Measurements from ENCODE around the gene RPIA.

Gene RPIA

DNA sequence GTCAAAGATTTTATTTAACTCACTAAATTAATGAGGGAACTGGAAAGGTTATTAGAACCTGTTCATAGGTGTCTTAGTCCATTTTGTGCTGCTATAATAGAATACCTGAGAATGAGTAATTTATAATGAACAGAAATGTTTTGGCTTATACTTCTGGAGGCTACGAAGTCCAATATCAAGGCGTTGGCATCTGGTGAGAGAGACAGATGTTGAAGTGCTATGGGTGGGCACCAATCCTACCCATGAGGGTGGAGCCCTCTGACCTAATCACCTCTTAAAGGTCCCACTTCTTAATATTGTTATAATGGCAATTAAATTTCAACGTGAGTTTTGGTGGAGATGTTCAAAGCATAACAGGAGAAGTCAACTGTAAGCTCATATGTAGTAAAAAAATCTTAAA lies 5.1 kb downstream of the RPIA start:
- DNase-seq (ENCODE audit: low read depth), result no peak

DNA sequence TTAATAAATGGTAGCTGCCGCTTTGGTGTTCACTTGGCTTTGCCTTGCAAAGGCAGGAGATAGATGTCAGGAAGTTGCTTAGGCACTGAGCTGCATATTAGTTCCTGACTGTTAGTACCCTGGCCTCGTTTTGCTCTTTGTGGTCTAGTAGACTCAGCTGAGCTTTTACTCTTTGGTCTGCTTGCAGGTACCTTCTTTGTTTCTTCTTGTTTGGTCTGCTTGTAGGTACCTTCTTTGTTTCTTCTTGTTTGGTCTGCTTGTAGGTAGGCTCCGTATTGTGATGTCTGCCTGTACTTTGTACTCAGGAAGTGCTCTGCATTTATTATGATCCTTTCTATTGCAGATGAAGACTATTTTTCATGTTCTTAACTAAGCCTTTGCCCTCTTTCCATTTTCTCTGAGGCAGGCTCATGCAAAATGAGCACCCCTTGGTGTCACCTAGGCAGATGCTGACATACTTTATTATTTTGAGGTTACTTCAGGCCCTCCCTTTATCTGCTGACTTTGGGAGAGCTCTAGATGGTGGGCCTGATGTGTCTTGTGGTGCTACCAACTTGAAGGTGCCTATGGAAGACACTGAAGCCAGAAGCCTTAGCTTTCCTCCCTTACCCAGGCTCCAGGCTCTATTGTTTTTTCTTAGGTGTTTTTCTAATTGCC lies 6.0 kb downstream of the RPIA start:
- DNase-seq (ENCODE audit: low read depth), result no peak
- TF ChIP-seq, protein P1, sequence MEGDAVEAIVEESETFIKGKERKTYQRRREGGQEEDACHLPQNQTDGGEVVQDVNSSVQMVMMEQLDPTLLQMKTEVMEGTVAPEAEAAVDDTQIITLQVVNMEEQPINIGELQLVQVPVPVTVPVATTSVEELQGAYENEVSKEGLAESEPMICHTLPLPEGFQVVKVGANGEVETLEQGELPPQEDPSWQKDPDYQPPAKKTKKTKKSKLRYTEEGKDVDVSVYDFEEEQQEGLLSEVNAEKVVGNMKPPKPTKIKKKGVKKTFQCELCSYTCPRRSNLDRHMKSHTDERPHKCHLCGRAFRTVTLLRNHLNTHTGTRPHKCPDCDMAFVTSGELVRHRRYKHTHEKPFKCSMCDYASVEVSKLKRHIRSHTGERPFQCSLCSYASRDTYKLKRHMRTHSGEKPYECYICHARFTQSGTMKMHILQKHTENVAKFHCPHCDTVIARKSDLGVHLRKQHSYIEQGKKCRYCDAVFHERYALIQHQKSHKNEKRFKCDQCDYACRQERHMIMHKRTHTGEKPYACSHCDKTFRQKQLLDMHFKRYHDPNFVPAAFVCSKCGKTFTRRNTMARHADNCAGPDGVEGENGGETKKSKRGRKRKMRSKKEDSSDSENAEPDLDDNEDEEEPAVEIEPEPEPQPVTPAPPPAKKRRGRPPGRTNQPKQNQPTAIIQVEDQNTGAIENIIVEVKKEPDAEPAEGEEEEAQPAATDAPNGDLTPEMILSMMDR (conservative IDR thresholded peaks at IDR 0.05; ENCODE audit: low read depth, low read length), result no peak
- H3K4me3 ChIP-seq (ENCODE audit: low read length), result no peak overlapping the region

More for the DNA sequence above, 5.1 kb downstream of the RPIA start:
- TF ChIP-seq, protein P1 (conservative IDR thresholded peaks at IDR 0.05; ENCODE audit: low read depth, low read length), result no peak
- no peak overlapping the region for H3K4me3 ChIP-seq (ENCODE audit: low read length)

DNA sequence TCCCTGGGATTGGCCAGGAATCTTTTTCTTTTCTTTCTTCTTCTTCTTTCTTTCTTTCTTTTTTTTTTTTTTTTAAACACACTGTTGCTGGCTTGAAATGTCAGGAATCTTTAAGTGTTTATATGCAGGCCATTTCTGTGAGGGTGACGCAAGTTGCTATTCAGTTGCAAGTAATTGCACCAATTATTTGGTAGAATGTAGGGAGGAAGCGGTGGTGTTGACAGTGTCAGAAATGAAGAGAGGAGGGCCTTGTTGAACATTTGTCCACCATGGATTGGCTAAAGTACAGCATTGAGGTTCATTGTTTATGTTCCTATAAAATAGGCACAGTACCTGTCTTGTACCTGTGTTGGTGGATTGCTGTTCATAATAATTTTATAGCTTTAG lies 6.5 kb downstream of the RPIA start:
- no peak overlapping the region for H3K4me3 ChIP-seq (ENCODE audit: low read length)
- TF ChIP-seq, protein P1 (conservative IDR thresholded peaks at IDR 0.05; ENCODE audit: low read depth, low read length), result no peak
- DNase-seq (ENCODE audit: low read depth), result no peak

DNA sequence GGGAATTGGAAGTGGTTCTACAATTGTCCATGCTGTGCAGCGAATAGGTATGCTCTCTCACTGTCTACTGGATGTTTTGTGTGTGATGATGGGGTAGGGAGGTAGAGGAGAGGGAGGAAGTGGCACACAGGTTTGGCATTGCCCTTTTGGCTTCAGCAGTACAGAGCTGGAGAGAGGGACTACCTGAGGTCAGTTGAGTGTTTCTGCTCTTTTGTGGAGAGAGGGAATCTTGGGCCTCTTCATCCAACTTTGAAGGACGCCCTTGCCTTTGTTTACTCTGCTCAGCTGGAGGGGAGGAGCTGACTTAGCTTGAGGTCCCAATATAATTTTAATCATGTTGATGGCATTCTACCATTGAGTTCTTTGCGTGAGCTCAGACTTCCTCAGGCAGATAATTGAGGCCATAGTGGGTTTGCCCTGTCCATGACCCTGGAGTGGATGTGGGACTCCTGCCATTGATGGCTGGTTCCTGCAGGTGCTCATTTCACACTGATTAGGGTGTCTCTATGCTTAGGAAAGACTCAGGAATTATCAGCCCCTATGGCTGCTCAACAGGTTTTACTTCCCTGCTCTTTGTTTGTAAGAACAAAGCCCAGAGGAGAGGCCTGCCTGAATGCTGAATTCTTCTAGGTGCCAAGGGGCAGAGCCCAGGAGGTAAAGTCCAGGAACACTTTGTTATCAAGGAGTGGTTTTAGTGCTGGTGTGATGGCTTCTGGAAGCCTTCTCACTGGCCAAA lies 7.2 kb downstream of the RPIA start:
- TF ChIP-seq, protein P1 (conservative IDR thresholded peaks at IDR 0.05; ENCODE audit: low read depth, low read length), result no peak
- no peak for DNase-seq (ENCODE audit: low read depth)
- H3K4me3 ChIP-seq (ENCODE audit: low read length), result no peak overlapping the region

DNA sequence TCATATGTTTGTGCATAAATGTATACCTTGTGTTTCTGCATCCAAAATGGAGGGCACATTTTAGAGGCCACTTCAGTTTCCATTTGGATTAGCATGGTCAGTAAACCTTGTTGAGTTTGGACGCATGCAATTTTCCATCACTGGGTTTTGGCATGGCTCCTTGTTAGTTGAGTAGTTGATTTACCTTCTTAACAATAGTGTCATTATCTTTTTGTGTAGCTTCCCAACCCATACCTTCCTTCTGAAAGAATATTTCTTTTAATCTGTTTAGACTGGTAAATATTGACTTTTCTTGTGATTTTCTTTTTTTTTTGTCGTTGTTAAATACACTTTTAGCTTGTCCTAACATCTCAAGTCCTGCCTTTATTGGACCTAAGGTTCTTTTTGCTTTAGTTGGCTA lies 15.5 kb downstream of the RPIA start:
- no peak overlapping the region for H3K4me3 ChIP-seq (ENCODE audit: low read length)
- TF ChIP-seq, protein P1 (conservative IDR thresholded peaks at IDR 0.05; ENCODE audit: low read depth, low read length), result no peak
- no peak for DNase-seq (ENCODE audit: low read depth)

DNA sequence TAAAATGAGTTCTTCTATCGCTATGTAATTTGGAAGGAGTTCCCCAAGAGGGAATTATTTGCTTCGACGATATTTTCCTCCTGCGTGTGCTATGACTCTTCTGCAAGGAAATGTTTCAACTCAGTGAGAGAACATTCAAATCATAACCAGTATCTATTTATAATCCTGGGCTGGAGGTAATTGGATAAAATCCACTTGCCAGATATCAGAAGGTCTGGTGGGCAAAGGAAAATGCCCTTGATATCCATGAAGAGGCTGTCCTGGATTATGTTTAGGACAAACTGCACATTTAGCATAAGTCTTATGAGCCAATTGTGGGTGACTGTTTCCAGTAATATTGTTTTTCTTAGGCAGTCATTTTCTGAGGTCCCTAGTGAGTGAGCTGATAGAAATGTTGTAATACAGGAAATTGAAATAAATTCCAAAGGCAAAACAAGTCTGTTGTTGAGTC lies 17.7 kb downstream of the RPIA start:
- H3K4me3 ChIP-seq (ENCODE audit: low read length), result no peak overlapping the region
- no peak for DNase-seq (ENCODE audit: low read depth)
- TF ChIP-seq, protein P1 (conservative IDR thresholded peaks at IDR 0.05; ENCODE audit: low read depth, low read length), result no peak

DNA sequence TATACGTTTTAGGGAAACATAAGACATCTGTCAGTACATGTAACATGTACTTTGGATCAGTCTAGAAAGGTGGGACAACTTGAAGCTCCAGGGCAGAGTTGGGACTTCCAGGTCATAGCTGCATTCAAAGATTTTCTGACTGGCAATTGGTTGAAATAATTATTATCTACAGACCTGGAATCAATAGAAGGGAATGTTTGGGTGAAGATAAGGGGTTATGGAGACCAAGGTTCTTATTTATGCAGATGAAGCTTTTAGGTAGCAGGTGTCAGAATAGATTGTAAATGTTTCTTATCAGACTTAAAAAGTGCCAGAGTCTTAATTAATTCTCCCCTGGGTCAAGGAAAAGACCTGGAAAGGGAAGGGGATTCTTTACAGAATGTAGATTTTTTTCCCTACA lies 19.8 kb downstream of the RPIA start:
- TF ChIP-seq, protein P1 (conservative IDR thresholded peaks at IDR 0.05; ENCODE audit: low read depth, low read length), result no peak

More for the DNA sequence above, 19.8 kb downstream of the RPIA start:
- DNase-seq (ENCODE audit: low read depth), result no peak
- H3K4me3 ChIP-seq (ENCODE audit: low read length), result no peak overlapping the region
